IMR-90 (cell line): Measurements from ENCODE around the gene MAP3K3.

Source experiments
- BHLHE40 ChIP-seq: fragments of 150-350 bp; IDR thresholded peaks from 2 replicates; pipeline ENCODE4 v1.6.1; 2016; ENCODE audit warnings: mild to moderate bottlenecking, low read depth, low read length
- CEBPB ChIP-seq: IDR thresholded peaks from 2 replicates; pipeline ENCODE4 v1.6.1; 2012; ENCODE audit warnings: low read depth, low read length, improper control_type of control experiment
- MXI1 ChIP-seq: IDR thresholded peaks from 2 replicates; pipeline ENCODE4 v1.6.1; 2012; ENCODE audit warnings: low read depth, mild to moderate bottlenecking, low read length, moderate library complexity, borderline replicate concordance
- NFE2L2 ChIP-seq: fragments of 150-350 bp; IDR thresholded peaks from 2 replicates; pipeline ENCODE4 v1.6.1; 2016; ENCODE audit warnings: low read depth, mild to moderate bottlenecking, low read length
- POLR2A ChIP-seq: IDR thresholded peaks from 2 replicates; pipeline ENCODE4 v1.6.1; 2012; ENCODE audit warnings: mild to moderate bottlenecking, low read depth, low read length
- RFX5 ChIP-seq: IDR thresholded peaks from 2 replicates; pipeline ENCODE4 v1.8.0; 2012; ENCODE audit warnings: low read depth, mild to moderate bottlenecking, low read length, moderate library complexity
- TF ChIP-seq, protein P1 (sequence below): conservative IDR thresholded peaks from 2 replicates; pipeline ENCODE4 v1.5.1; 2012; ENCODE audit warnings: mild to moderate bottlenecking, low read depth, low read length, improper control_type of control experiment

DNA sequence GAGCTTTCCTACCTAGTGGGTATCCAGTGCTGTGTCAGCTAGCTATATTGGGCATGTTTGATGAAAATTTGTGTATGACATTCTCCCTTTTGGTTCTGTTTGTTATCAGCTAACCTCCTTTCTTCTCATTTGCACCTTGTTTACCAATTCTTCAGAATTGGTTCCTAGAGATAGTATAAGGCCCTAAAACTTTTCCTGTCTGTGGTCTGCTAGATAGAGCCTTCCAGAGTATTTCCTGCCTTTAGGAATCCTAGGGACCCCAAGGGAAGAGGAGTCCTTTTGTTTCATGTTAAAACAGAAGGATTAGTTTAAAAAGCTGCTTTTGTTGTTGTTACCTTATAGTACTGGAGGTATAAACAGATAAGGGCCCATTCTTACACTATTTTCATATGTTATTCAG, 11.5 kb downstream of the MAP3K3 start:
- TF ChIP-seq, protein P1, sequence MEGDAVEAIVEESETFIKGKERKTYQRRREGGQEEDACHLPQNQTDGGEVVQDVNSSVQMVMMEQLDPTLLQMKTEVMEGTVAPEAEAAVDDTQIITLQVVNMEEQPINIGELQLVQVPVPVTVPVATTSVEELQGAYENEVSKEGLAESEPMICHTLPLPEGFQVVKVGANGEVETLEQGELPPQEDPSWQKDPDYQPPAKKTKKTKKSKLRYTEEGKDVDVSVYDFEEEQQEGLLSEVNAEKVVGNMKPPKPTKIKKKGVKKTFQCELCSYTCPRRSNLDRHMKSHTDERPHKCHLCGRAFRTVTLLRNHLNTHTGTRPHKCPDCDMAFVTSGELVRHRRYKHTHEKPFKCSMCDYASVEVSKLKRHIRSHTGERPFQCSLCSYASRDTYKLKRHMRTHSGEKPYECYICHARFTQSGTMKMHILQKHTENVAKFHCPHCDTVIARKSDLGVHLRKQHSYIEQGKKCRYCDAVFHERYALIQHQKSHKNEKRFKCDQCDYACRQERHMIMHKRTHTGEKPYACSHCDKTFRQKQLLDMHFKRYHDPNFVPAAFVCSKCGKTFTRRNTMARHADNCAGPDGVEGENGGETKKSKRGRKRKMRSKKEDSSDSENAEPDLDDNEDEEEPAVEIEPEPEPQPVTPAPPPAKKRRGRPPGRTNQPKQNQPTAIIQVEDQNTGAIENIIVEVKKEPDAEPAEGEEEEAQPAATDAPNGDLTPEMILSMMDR = no peak
- no peak for TF ChIP-seq POLR2A
- no peak for TF ChIP-seq BHLHE40
- TF ChIP-seq NFE2L2 = no peak
- TF ChIP-seq CEBPB = no peak
- TF ChIP-seq RFX5 = no peak
- TF ChIP-seq MXI1 = no peak
